HEK293T (cell line): ENCODE measurements around the gene PGAP3.

ENCODE experiments used
- ARNT ChIP-seq: fragments of 450-650 bp; IDR thresholded peaks from 2 replicates; pipeline ENCODE4 v1.6.1; 2017; ENCODE audit warnings: mild to moderate bottlenecking
- BHLHE40 ChIP-seq: fragments of 450-650 bp; IDR thresholded peaks from 2 replicates; pipeline ENCODE4 v1.6.1; 2016; ENCODE audit warnings: mild to moderate bottlenecking, moderate library complexity, borderline replicate concordance
- ELF4 ChIP-seq: fragments of 450-650 bp; IDR thresholded peaks from 2 replicates; pipeline ENCODE4 v1.6.1; 2017; ENCODE audit warnings: antibody characterized with exemption
- FOXK2 ChIP-seq: fragments of 450-650 bp; IDR thresholded peaks from 2 replicates; pipeline ENCODE4 v1.6.1; 2016; ENCODE audit warnings: mild to moderate bottlenecking
- SP1 ChIP-seq: fragments of 450-650 bp; IDR thresholded peaks from 2 replicates; pipeline ENCODE4 v1.6.1; 2017

GRCh38 chr17:39688945-39689344 lies 1.1 kb upstream of the PGAP3 start:
- TF ChIP-seq ELF4 (no peak), ARNT (no peak), FOXK2 (no peak), BHLHE40 (no peak), SP1 (no peak)
